T-helper 9 cell (primary cell): ENCODE data around the gene LCE1A.

Experiments used
- DNase-seq: peaks from one replicate; pipeline ENCODE4 v3.0.0-alpha.2; 2020
- total RNA-seq, 2 donors: gene quantifications; one replicate each; lab custom pipeline; 2026; lab: John Stamatoyannopoulos, UW

LCE1A gene, protein sequence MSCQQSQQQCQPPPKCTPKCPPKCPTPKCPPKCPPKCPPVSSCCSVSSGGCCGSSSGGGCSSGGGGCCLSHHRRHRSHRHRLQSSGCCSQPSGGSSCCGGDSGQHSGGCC
- 0 reads per million in 2 donors for total RNA-seq

GRCh38 chr1:152827173-152827572 is at the start of gene LCE1A:
TSS of gene LCE1A (plus strand) at chr1:152827473. CDS start at chr1:152827473, 0 bp downstream.
- DNase-seq: no peak

DNA sequence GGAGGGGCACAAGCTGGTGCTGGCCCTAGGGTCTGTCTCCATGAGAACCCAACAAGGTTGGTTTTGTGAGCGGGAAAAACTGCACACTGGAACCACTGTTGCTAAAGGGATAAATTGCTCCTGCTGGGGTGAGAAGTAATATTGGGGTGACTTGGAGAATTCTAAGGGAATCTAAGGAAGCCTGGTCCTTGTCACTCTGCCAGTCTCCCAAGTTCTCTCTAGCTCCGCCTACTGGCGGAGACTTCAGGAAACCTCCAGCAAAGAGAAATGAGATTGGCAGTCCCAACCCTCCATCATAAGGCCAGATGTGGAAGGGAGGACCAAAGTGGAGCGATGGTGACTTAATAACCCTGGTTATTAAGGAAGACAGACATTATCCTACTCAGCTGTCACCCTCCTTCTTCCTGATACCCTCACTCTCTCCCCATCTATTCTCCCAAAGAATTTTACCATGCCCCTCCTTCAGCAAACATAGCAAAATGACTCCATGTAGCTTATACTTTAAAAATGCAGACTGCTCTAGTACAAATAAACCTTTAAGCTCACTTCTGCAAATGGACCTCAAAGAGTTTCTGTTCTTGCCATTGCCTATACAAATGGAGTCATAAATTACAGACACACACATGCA is 49.6 kb upstream of the LCE1A start:
- DNase-seq: no peak

GRCh38 chr1:152783095-152783494 is 44.2 kb upstream of the LCE1A start:
- no peak for DNase-seq

GRCh38 chr1:152786077-152786476 is 41.2 kb upstream of the LCE1A start, which contains the start of gene LCE1E:
TSS of gene LCE1E (plus strand) at chr1:152786257. CDS start at chr1:152787300, 1,043 bp downstream.
- no peak for DNase-seq

DNA sequence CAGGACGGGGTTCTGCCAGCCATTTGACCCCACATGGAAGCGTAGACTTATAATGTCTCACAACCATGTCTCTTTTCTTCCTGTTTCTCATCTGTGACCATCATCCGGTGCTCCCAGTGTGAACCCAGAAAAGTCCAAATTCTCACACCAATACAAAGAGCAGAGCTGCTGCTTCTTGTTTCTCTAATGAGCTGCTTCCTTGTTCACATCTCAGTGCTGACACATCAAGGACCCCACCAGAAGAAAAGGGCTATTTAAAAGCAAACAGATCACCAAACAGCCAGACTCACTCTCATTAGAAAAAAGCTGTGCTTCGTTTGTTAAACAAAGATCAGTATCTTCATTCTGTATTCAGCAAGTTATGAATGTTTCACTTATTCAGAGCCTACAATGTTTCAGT is 31.6 kb upstream of the LCE1A start:
- no peak for DNase-seq

DNA sequence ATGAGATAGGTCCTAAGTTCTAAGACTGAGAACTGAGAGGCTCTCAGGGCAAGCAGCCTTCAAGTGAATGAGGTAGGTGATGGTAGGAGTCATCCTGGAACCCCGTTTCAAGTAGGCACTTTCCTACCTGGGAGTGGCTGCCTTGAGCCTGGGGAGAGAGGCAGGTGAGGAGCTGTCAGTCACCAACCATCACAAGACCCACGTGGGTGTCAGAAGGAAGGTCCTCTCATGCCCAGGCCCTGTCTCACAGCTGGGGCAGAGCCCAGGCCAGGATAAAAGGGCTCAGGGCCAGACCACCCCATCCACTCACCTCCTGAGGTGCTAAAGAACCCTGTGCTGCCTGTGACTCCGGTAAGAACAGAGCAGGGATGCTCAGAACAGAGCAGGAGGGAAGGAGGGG is 30.9 kb upstream of the LCE1A start, which contains the start of gene LCE1D:
LCE1D (plus strand) TSS at position 301 of the 400 bp plus-strand sequence. CDS start 1,074 bp downstream, outside the sequence.
- DNase-seq: no peak

DNA sequence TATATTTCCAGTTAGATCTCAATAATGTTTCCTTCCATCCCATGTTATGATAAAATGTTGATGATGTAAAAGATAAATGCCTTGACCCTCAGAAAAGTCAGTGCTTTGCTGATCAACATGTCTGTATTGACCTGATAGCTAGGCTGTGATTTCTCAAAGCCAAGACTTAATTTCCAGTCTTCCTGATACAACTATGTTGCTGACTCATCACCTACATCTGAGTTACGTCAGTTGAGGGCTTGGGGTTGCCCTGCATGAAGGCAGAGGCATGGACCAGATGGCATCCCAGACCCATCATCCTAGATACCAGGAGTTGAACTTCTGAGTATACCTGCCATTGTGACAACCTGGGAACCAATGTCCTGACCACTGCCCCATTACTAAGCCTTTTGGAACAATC is 25.9 kb upstream of the LCE1A start:
- DNase-seq: no peak

DNA sequence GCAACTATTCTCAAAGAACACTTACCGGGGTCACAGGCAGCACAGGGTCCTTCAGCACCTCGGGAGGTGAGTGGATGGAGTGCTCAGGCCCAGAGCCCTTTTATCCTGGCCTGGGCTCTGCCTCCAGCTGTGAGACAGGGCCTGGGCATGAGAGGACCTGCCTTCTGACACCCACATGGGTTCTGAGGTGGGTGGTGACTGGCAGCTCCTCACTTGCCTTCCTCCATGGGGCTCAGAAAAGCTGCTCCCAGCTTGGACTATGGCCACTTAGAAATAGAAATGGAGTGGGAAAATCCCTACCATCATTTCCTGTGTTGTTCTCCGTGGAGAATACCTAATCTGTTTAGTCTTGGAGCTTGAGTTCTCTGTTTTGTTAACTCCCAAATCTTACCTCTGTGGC is 20.7 kb upstream of the LCE1A start, which contains the start of gene LCE1C:
LCE1C (minus strand) TSS at position 76 of the 400 bp plus-strand sequence. CDS start 1,173 bp downstream, outside the sequence.
- no peak for DNase-seq

GRCh38 chr1:152811050-152811449 is 16.2 kb upstream of the LCE1A start:
- no peak for DNase-seq

DNA sequence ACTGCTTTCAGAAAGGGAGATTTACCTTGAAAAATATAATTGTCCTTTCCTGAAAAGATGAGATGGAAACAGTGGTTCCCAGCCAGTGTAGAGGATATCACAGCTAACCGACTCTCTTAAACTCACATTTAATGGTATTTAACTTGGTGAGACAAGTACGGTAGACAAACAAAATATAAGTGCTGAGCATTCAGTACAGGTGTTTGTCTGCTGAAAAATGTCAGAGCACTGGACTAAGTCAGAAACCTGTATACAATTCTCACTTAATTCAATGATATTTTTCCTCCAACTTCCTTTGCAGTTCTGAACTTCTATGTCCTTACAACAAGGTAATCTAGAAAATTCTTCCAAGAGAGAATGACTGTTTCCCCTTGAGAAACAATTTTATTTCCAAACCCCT is 15.6 kb upstream of the LCE1A start, which contains the start of gene LCE1B:
LCE1B (plus strand) TSS at position 301 of the 400 bp plus-strand sequence. CDS start 476 bp downstream, outside the sequence.
- no peak for DNase-seq

GRCh38 chr1:152817309-152817708 is 10.0 kb upstream of the LCE1A start:
- no peak for DNase-seq

DNA sequence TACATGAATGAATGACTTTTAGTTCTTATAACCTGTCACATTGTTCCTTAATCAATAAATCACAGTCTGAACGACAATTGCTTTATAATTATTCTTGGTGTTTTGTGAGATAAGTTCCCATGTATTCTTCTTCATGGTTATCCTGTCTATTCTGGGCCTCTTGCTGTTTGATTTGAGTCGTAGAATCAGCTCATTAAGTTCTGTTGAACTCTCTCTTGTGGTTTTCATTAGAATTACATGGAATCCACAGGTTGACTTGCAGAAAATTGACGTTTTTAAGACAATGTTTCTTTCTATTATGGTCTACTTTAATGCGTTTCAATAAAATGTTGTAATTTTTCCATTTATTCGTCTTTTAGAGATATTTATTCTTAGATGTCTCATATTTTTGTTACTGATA is 4.0 kb upstream of the LCE1A start:
- DNase-seq: no peak

GRCh38 chr1:152824964-152825363 is 2.3 kb upstream of the LCE1A start:
- no peak for DNase-seq

- no peak for DNase-seq
Measured at GRCh38 chr1:152836870-152837269, 9.6 kb downstream of the LCE1A start.

- no peak for DNase-seq
Measured at GRCh38 chr1:152842556-152842955, 15.3 kb downstream of the LCE1A start, which contains the start of gene LCE6A. TSS of gene LCE6A (plus strand) at chr1:152842856. CDS start at chr1:152843521, 665 bp downstream.

DNA sequence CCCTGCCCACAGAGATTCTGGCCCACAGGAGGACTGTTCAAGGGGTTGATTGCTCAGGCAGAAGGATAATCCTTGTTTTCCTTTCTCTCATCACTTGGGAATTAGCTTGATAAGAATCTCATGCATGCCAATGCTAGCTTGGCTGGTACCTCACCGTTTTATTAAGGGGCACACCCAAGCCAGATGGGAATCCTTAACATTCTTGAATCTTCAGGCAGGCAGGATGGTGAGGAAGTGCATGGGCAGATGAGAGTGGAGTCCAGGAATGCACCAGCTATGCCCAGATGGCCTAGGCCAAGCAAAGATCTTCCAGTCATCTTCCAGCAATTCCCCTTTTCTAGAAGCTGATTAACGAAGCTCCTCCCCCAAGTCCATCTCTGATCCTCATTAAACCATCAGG is 28.4 kb downstream of the LCE1A start:
- no peak for DNase-seq

DNA sequence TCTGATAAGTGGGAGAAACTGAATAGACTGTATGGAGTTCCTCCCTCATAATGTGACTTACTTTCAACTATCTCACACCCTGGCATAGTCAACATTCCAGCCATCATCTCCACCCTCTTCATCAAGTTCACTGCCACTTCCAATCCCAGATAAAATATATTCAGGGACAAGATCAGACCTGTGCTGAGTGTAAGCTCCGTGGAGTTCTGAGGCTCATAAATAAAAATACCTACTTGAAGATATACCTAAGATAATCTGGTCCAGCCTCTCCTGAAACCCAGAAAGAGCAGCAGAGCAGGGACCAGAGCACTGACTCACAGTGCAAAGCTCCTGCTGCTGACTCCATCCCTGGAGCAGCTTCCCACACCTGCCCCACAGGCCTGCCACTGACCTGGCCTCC is 30.8 kb downstream of the LCE1A start:
- no peak for DNase-seq

DNA sequence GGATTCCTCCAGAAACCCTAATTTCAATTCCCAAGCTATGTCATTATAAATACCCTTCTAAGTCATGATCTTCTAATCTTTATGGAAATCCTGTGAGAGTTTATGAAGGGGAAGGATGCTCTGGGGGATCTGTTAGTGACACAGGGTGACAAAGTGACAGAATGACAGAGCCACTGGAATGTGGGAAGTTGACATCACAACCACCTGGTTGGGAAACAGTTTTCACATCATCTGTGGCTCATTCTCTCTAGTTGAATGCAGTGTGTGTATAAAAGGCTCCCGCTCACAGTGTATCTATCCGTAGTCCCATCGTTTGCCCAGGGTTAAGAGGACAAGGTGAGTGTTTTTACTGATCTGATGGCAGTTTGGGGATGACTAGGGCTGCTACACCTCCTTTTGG is 32.4 kb downstream of the LCE1A start, which contains the start of gene LCE7A:
LCE7A (plus strand) TSS at position 301 of the 400 bp plus-strand sequence. CDS start 702 bp downstream, outside the sequence.
- DNase-seq: no peak

GRCh38 chr1:152860129-152860528 is 32.9 kb downstream of the LCE1A start:
- no peak for DNase-seq

DNA sequence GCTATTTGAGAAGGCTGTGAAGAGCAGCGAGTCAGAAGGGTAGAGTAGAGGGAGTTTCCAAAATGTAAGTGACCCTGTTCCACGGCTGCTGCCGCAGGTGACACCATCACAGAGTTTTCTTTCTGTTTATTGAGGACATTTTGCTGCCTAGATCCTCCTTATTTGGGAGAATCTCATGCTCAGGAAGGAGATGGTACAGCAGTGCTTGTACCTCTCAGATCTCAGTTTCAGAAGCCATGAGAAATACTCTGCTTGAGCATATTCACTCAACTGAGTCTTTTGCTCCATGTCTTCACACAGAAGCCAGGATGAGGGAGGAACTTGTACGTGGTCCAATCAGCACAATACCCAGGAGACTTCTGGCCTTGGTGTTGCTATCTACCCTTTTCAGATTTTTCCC is 34.1 kb downstream of the LCE1A start:
- DNase-seq: no peak

DNA sequence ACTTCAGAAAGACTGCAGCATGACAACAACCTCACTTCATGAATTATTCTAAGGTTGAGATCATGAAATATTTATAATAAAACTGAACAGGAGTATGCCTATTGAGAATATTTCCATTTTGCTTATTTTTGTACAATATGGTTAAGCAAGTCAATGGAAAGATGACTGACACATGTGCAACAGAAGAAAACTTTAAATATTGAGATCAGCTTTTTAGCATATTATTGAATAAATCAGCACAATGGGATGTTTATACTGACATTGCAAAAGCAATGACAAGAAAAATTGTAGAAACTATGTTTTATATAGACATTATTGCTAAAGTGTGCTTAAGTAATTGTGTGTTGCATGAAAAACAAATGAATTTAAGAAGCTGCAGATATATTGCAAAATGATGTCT is 37.2 kb downstream of the LCE1A start:
- no peak for DNase-seq

DNA sequence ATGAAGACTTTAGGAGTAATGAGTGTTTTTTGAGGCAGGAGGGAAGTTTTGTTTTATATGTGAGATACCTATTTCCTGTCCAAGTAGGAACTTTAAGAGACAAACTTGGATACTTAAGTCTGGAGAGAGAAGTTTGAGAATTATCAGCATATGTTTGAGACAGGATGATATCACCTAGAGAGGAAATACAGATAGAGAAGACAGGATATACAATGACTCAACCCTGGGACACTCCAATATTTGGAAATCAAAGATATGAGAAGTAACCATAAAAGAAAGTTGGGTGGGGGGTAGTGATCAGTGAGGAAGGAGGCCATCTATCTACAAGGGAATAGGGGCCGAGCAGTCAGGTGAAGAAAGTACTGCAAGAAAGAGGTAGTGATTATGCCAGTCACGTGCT is 39.0 kb downstream of the LCE1A start:
- no peak for DNase-seq

- peak; percentile 17 for DNase-seq
Measured at GRCh38 chr1:152869808-152870419, 42.6 kb downstream of the LCE1A start.
